Thyroid gland (tissue), 4 donors: Measurements from ENCODE around the gene PCCA. TPM values are rescaled to one million over a fixed set of nuclear protein-coding genes. Genes with fewer than 3 reads are reported as not detected.

ENCODE experiments used
- DNase-seq, 2 donors: peaks; one replicate each; pipeline ENCODE4 v3.0.0-alpha.2; 2019
- H3K27ac ChIP-seq, 3 donors: fragments of 200-600 bp; sonication (generic); 1 replicate in 2 of 3; 2 replicates in 1 of 3; pipeline ENCODE4 v1.5.1; 2016 to 2019; ENCODE audit warnings: mild to moderate bottlenecking in 1 of 3, moderate library complexity in 1 of 3
- H3K27me3 ChIP-seq: fragments of 200-600 bp; sonication (generic); one replicate; pipeline ENCODE4 v1.5.1; 2019
- H3K36me3 ChIP-seq, 2 donors: fragments of 200-600 bp; sonication (generic); one replicate each; pipeline ENCODE4 v1.5.1; 2016 to 2019
- H3K4me1 ChIP-seq, 2 donors: fragments of 200-600 bp; sonication (generic); one replicate each; pipeline ENCODE4 v1.5.1; 2017 to 2019
- H3K4me3 ChIP-seq, 3 donors: fragments of 200-600 bp; sonication (generic); replicated peaks in 1 of 3; 1 replicate in 2 of 3; 2 replicates in 1 of 3; pipeline ENCODE4 v1.5.1; 2016; ENCODE audit warnings: mild to moderate bottlenecking in 1 of 3
- H3K9me3 ChIP-seq: fragments of 200-600 bp; sonication (generic); one replicate; pipeline ENCODE4 v1.5.1; 2017
- CTCF ChIP-seq, 6 experiments: fragments of 200-600 bp in 3 of 6; fragments of 450-650 bp in 3 of 6; sonication (generic) in 3 of 6; IDR thresholded peaks; one replicate each; pipeline ENCODE4 v1.5.1; 2016 to 2019; ENCODE audit warnings: antibody characterized with exemption in 6 of 6, mild to moderate bottlenecking in 2 of 6, inconsistent platforms in 1 of 6, moderate library complexity in 1 of 6
- POLR2A ChIP-seq, 2 donors: fragments of 450-650 bp; IDR thresholded peaks; one replicate each; pipeline ENCODE4 v1.6.1; 2017; ENCODE audit warnings: antibody characterized with exemption in 2 of 2, mild to moderate bottlenecking in 2 of 2, moderate library complexity in 1 of 2
- WGBS, 2 donors: methylation state at CpG; one replicate each; pipeline ENCODE4 v1.1.5; 2017; 5-methylcytosine and 5-hydroxymethylcytosine counted together
- intact Hi-C: fragments of 100-400 bp; cut with DNase I; formaldehyde crosslinking; loops from one replicate; pipeline ENCODE4 v1.15.1; 2023
- total RNA-seq, 4 donors: library from RNA; depleted of rRNA; stranded (reverse); fragments of >200 nt; gene quantifications; one replicate each; pipeline ENCODE4 v1.2.3, GENCODE V29; 2016

PCCA gene
- total RNA-seq, 4 donors from 2014 or later = 54.3 to 95.2 (median 67.7) TPM

GRCh38 chr13:100300243-100300642, 211.3 kb downstream of the PCCA start:
- Histone ChIP-seq H3K27me3 (no peaks in the 10 kb centered on the region), H3K36me3 (no peaks in the 10 kb centered on the region), H3K4me1 (peaks cover 9 to 26% of the 10 kb centered on the region in 2 donors), H3K27ac (peak overlapping the region in 1 of 3 donors; percentile 24), H3K9me3 (no peaks in the 10 kb centered on the region), H3K4me3 (no peak overlapping the region)
- no peak for DNase-seq
- TF ChIP-seq CTCF (IDR thresholded peaks at IDR 0.05) (no peak), POLR2A (IDR thresholded peaks at IDR 0.05) (no peak)
- 90 to 92% methylated on average over 3 of the region's 3 CpGs for whole genome bisulfite sequencing, 2 donors
- intact Hi-C loops = no loop called here

- peak overlapping the region in 1 of 3 donors; percentile 24 for H3K27ac ChIP-seq
- peaks cover 9 to 26% of the 10 kb centered on the region in 2 donors for H3K4me1 ChIP-seq
- WGBS, 2 donors = 77 to 85% methylated on average over 4 of the region's 4 CpGs
- intact Hi-C loops = no loop called here
- TF ChIP-seq CTCF (IDR thresholded peaks at IDR 0.05) (no peak), POLR2A (IDR thresholded peaks at IDR 0.05) (no peak)
- no peak for DNase-seq
- H3K27me3 ChIP-seq = no peaks in the 10 kb centered on the region
- H3K4me3 ChIP-seq = no peak overlapping the region
- no peaks in the 10 kb centered on the region for H3K9me3 ChIP-seq
- H3K36me3 ChIP-seq = no peaks in the 10 kb centered on the region
Measured at GRCh38 chr13:100300708-100301107, 211.8 kb downstream of the PCCA start.

GRCh38 chr13:100301418-100301817, 212.5 kb downstream of the PCCA start:
- H3K27me3 ChIP-seq = no peaks in the 10 kb centered on the region
- no peak overlapping the region for H3K4me3 ChIP-seq
- H3K27ac ChIP-seq = peak overlapping the region in 2 of 3 donors; percentile 24 to 25
- peak; percentile 68 to 75 for DNase-seq
- no peak for TF ChIP-seq CTCF (IDR thresholded peaks at IDR 0.05)
- TF ChIP-seq POLR2A (IDR thresholded peaks at IDR 0.05) = no peak
- intact Hi-C loops = no loop called here
- 34 to 38% methylated on average over 5 of the region's 5 CpGs for WGBS, 2 donors
- no peaks in the 10 kb centered on the region for H3K36me3 ChIP-seq
- peaks cover 9 to 26% of the 10 kb centered on the region in 2 donors for H3K4me1 ChIP-seq
- H3K9me3 ChIP-seq = no peaks in the 10 kb centered on the region

DNA sequence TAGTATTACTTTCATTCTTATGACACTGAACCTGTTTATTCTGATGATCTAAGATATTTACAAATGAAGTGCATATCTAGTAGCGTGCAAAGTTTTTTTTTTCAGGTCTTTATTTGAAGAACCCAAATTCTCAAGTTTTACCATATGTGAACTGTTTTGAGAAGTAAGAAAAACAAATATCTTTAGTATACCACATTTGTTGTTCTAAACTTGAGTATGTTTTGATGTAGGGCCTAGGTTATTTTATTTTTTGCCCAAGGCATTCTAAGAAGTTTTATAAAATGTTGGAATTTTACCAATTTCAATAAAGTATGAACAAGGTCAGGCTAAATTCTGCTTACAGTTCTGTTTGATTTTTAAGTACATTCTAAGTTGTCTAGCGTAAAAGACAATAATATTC, 213.5 kb downstream of the PCCA start:
- no peak overlapping the region for H3K4me3 ChIP-seq
- no peaks in the 10 kb centered on the region for H3K27me3 ChIP-seq
- no peaks in the 10 kb centered on the region for H3K36me3 ChIP-seq
- intact Hi-C loops = no loop called here
- WGBS, 2 donors = 70 to 78% methylated on average over 2 of the region's 2 CpGs
- H3K27ac ChIP-seq = peak overlapping the region in 1 of 3 donors; percentile 47
- no peaks in the 10 kb centered on the region for H3K9me3 ChIP-seq
- peaks cover 9 to 26% of the 10 kb centered on the region in 2 donors for H3K4me1 ChIP-seq
- no peak for DNase-seq
- TF ChIP-seq POLR2A (IDR thresholded peaks at IDR 0.05) (no peak), CTCF (IDR thresholded peaks at IDR 0.05) (no peak)

DNA sequence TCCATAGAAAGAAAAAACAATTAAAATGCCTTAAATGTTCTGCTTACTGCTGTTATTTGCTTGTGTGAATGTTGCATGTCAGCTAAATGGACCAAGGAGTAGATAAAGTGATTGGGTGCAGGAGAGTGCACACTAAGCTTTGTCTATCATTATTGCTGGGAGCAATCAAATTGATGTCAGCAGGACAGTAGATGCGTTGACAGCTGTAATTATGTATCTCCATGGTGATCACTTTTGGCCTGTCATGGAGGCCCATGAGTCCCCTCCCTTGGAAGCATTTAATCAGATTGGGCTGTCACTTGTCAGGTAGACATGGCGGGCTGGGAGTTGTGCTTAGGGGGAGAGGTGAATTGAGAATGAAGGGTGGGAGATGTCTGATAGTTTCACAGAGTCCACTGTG, 215.3 kb downstream of the PCCA start:
- intact Hi-C loops = no loop called here
- TF ChIP-seq CTCF (IDR thresholded peaks at IDR 0.05) (no peak), POLR2A (IDR thresholded peaks at IDR 0.05) (no peak)
- H3K27ac ChIP-seq = peak overlapping the region in 1 of 3 donors; percentile 16
- H3K27me3 ChIP-seq = no peaks in the 10 kb centered on the region
- 92 to 96% methylated on average over 2 of the region's 2 CpGs for WGBS, 2 donors
- no peaks in the 10 kb centered on the region for H3K36me3 ChIP-seq
- no peaks in the 10 kb centered on the region for H3K9me3 ChIP-seq
- peaks cover 9 to 26% of the 10 kb centered on the region in 2 donors for H3K4me1 ChIP-seq
- H3K4me3 ChIP-seq = no peak overlapping the region
- no peak for DNase-seq
